Measurements from ENCODE around the gene CPNE6.

Gene CPNE6

DNA sequence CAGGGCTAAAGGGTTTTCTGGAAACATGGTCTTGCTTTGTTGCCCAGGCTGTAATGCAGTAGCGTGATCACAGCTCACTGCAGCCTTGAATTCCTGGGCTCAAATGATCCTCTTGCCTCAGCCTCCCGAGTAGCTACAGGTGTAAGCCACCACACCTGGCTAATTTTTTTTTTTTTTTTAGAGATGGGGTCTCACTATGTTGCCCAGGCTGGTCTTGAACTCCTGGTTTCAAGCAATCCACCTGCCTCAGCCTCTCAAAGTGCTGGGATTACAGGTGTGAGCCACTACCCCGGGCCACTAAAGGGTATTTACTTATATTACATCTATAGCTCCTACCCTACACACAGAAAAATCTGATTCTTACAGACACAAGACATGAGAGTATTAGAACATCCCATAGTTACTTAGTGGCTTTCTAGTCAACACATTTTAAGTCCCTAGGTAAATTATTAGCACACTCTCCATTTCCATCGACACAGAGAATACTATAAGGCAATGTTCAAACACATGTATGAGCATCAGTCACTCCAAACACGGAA, 37.0 kb downstream of the CPNE6 start:
- no peak for DNase-seq

DNA sequence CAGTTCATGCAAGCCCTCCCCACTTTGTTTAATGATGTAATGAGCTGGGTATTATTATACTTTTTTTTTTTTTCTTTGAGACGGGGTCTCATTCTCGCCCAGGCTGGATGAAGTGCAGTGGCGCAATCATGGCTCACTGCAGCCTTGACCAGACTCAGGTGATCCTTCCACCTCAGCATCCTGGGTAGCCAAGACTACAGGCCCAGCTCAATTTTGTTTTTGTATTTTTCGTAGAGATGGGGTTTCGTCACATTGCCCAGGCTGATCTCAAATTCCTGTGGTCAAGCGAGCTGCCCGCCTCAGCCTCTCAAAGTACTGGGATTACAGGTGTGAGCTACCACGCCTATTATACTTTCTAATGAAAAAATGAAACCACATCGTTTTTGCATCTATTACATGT, 38.7 kb downstream of the CPNE6 start:
- no peak for DNase-seq

DNA sequence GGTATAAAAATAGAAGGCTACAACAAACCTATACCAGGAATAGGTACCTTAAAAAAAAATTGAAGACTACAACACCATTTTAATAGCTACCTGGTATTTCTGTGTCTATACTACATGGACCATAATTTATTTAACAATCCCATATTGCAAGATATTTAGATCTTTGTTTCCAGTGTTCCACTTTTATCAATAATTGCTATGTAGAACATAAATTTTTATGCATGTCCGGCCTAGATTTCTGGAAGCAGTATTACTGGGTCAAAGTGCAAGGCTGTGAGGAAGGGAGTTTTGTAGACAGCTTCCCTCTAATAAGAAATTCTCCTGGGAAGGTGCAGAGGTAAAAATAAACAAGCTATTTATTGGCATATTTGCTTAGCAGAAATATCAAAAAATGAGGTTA, 39.2 kb downstream of the CPNE6 start:
- DNase-seq, result no peak

DNA sequence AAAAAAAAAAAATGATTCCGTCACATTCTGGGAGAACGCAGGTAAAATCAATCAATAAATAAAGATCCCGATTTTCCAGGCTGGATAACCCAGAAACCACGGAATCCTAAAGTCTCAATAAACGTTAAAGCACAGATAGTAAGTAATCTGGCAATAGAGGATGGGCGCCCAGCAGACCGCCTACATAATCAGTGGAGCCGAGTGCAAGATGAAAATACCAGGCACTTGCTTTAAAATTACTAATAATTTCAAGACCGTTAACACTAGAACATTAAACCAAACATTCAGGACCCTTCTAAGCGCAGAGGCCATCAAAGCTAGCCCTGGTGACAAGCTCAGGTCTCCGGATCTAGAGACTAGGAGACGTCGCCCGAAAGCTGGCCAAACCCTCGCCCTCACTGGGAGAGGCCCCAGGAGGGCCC, 42.0 kb downstream of the CPNE6 start:
- DNase-seq, result no peak

DNA sequence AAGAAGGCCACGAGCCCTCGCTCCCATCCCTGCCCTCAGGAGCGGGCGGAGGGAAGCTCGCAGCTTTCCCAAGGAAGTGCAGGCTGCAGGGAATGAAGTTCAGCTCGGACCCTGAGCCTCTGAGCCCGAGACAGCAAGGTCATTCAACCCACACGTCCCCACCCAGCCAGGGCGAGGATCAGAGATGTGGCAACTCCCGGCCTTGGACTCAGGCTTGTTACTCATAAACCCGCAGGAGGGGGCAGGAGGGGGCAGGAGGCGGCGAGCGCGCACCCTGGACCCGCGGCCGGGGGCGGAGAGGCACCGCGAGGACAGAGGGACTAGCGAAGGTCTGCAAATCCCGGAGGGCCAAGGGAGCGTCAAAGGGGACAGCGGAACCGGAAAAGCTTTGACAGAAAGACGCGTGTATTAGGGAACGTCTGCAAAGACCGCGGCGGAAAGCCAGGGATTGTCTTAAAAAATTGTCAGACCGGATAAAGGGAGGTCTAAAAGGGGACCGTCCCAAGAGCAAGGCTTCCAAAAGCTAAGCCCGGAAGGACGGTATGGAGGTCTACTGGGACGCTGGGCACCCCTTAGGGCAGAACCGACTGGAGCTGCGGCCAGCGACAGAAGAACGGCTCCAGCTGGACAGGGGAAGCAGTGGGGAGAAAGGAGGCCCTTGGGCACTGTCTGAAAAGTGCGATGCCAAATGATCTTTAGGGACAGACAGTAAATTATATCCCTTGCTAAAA, 42.6 kb downstream of the CPNE6 start:
- DNase-seq, result peak; percentile 92

DNA sequence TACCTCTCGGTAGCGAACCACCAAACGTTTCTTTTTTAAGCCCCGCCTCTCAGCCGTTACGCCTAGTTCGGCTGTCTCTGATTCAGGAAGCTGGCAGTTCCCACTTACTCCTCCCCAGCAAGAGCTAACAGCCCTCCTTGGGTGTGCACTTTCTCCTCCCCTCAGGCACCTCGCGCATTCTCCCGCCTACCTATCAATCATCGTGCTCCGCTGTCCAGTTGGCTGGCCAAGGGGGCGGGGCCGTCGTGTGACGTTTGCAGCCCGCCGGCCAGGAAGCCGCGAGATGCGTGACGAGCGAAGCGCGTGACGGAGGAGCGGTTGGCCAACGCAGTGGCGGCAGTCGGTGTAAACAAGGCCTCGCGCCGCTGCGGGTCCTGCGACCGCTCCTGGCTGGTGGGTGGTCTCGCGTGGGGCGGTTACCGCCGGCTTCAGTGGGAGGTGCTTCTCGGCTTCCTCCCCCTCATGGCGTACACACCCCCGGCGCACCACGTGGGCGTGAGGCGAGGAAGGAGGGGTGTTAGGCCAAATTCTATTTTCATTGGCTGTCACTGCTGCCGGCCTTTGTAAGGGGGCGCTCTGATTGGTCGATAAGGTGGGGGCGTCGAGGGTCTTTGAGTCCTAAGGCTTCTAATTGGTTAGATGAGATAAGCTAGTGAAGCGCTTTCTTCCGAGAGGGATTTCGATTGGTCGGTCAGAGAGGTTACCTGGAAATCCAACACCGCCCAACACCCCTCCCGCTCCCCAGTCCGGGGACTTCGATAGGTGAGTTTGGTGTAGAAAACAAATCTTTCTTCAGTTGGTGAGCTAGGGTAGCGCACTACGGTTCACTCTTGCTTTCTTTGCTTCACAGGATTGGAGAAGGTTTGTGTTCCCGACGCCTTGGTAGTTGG, 43.4 kb downstream of the CPNE6 start, which contains the start of the genes DCAF11 and NRL:
TSS of gene DCAF11 (plus strand) at position 246 of the 890 bp plus-strand sequence. CDS start 818 bp downstream, outside the sequence.
TSS of gene NRL (minus strand) at position 418 of the 890 bp plus-strand sequence. CDS start 32,101 bp downstream, outside the sequence.
- peak; percentile 99 for DNase-seq

DNA sequence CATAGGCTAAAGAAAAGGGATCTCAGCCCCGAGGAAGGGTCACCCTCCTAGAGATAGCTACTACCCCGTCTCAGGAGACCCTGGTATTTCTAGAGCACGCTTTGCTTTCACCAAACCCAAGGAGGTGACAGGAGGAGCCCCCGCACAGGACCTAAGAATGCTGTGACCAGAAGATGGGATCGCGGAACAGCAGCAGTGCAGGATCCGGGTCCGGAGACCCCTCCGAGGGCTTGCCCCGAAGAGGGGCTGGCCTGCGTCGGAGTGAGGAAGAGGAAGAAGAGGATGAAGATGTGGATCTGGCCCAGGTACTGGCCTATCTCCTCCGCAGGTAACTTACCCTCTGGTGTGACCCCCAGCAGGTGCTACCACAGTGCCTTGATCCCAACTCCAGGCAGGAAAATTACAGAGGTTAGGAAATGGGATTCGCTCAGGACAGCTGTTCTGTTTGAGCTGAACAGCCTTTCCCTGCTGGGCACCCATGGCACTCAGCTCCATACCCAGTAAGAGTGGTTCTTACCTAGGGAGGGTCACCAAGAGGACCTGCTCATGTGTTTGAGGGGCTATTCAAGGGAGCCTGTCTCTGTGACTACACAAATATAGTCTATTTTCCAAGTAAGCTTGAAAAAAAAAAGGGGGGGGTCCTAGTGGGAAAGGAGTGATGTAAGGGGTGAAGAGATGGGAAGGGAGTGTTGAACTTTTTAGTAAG, 44.2 kb downstream of the CPNE6 start:
- DNase-seq, result no peak

DNA sequence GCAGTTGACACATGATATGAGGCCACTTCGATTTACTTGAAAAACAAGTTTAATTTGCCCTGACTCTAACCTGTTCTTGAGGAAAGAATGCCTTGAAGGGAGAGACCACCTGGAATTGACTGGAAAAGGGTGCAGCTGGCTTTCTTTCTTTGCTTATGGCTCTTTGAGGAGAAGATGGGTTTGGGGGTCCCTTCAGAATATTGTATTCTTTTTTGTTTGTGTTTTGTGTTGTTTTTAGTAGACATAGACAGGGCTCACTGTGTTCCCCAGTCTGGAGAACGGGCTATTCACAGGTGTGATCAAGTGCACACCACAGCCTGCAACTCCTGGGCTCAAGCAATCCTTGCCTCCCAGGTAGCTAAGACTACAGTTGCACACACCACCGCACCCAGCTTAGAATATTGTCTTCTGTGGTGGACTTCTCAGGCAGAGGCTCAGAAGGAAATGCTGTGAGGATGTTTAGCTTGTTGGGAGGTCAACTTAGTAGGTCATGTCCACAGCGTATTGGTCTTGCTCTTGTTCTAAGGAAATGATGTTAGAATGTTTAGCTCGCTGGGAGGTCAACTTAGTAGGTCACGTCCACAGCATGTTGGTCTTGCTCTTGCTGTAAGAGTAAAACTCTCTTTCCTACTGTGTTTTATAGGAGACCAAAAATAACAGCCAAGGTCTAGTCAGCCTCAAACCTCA, 44.9 kb downstream of the CPNE6 start:
- DNase-seq, result no peak

DNA sequence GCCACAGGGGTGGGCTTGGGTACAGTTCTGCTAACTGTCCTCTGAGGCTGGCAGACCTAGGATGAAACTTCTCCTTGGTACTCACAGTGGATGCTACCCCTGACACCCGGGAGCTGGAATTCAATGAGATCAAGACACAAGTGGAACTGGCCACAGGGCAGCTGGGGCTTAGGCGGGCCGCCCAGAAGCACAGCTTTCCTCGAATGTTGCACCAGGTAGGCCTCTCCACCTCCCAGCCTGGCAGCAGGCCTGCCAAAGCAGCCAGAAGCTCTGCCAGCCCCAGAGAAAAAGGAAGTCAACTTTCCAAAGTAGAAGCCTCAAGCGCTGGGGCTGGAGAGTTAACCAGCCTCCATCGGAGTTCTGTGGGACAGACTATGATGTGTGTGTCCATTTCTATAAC, 45.8 kb downstream of the CPNE6 start:
- DNase-seq, result no peak

DNA sequence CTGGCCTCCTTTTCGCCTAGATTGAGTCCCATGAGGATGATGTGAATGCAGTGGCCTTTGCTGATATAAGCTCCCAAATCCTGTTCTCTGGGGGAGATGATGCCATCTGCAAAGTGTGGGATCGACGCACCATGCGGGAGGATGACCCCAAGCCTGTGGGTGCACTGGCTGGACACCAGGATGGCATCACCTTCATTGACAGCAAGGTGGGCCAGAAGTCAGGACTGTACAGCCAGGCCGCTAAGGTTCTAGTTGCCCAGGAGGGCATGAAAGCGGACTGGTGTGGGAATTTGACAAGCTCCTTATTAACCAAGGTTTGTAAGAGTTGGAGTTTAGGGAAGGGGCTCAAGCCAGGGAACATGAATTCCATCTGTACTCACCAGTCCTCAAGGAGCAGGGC, 48.3 kb downstream of the CPNE6 start:
- DNase-seq, result no peak

DNA sequence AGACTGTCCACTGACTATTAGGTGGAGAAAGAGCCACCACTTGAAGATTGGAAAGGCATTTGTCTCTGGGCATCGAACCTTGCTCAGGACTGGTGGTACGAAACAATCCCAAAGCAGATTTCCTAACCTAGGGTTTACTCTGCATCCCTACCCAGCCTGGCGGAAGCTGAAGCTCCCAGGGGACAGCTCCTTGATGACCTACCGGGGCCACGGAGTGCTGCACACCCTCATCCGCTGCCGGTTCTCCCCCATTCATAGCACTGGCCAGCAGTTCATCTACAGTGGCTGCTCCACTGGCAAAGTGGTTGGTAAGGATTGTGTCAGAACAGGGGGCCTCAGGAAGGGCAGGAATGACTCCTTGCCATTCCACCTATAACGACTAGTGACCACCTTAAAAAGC, 49.8 kb downstream of the CPNE6 start:
- no peak for DNase-seq

DNA sequence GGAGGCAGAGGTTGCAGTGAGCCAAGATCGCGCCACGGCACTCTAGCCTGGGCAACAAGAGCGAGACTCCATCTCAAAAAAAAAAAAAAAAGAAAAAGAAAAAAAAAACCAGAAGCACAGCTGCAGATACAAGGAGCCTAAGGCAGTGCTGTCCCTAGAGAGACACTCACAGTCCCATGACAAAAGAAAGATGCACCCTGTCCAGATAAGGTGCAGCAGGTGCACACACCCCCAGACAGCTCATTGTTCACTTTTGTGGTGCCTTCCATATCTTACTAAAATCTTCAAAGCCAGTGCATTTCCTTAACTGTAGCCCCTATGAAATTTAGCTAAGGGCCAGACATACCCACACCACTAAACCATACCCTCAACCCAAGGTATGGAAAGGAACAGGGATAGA, 51.1 kb downstream of the CPNE6 start:
- no peak for DNase-seq

DNA sequence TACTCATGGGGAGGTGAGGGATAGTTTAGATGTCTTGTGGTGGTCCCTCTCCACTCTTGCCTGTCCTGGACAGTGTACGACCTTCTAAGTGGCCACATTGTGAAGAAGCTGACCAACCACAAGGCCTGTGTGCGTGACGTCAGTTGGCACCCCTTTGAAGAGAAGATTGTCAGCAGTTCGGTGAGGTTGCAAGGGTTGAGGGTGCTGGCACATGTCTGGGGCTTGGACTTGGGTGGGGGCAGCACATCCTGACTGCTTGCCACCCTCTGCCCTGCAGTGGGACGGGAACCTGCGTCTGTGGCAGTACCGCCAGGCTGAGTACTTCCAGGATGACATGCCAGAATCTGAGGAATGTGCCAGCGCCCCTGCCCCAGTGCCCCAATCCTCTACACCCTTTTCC, 51.5 kb downstream of the CPNE6 start:
- no peak for DNase-seq

DNA sequence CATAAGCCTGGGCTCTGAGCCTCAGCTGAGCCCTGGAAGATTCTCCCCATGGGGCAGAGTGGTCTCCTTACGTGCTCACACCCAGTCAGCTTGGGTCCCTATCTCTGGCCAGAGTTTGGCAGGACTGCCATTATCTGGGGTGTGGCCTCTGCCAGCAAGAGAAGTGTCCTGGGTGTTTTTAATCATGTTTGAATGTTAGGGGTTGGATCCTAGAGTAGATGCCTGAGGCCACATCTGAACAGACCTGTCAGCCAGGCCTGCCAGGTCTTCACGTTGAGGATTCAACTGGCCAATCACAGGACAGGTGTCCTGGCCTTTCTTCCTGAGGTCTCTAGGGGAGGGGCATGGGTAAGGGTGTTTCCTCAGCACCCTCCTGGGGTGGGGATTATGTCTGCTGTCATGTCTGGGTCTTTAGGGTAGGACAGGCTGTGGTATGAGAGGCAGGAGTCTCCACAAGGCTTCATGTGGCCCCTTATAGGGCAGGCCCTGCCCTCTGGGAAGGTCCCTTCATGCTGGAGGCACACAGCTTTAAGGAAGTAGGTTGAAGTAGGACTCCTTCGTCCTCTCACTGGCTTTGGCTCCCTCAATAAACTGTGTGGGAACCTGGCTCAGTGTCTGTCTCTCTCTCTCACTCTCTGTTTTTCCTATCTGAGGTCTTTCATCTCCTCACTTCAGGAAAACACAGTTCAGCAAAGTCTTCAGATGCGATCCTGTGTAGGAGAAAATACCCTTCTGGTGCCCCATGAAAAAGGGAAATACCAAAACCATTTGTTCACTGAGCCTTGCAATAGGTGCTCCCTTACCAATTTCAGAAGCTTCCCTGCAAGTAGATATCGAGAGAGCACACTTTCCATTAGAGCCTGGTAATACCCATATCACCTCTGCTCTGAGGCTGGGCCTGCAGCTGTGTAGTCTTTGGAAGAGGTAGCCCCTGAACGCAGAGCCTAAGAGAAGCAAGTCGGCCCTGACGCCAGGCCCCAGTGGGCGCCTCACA, 52.4 kb downstream of the CPNE6 start:
- no peak for DNase-seq

DNA sequence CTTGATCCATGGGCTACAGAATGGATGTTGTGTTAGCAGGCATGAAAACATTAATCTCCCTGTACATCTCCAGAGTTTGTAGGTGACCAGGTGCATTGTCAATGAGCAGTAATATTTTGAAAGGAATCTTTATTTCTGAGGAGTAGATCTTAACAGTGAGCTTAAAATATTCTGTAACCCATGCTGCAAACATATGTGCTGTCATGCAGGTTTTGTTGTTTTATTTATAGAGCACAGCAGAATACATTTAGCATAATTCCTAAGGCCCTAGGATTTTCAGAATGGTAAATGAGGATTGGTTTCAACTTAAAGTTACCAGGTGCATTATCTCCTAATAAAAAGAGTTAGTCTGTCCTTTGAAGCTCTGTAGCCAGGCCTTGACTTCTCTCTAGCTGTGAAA, 55.6 kb downstream of the CPNE6 start:
- DNase-seq, result no peak

DNA sequence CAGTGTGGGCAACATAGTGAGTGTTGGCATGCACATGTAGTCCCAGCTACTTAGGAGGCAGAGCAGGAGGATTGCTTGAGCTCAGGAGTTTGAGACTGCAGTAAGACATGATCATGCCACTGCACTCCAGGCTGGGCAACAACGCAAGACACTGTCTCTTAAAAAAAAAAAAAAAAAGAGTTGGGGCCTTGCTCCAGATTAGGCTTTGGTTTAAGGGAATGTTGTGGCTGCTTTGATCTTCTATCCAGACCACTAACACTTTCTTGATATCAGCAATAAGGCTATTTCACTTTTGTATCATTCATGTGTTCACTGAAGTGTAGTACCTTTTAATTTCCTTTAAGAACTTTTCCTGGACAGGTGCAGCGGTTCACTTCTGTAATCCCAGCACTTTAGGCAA, 56.3 kb downstream of the CPNE6 start:
- DNase-seq, result no peak
